SK-N-SH (cell line): Measurements from ENCODE around the gene E2F1. TPM values are rescaled to one million over a fixed set of nuclear protein-coding genes. Genes with fewer than 3 reads are reported as not detected.

Experiments
- CTCF ChIA-PET: fragments of 300-600, 350-600 bp; formaldehyde crosslinking; extraction: SDS; loops from one replicate; lab custom pipeline; 2021; lab: Yijun Ruan, JAX
- POLR2A ChIA-PET: fragments of 350-600 bp; sonication (Branson Sonifier 250); formaldehyde crosslinking; extraction: SDS; loops from one replicate; lab custom pipeline; 2020; ENCODE audit warnings: antibody characterized with exemption, inconsistent platforms; lab: Yijun Ruan, JAX
- DNase-seq: peaks from one replicate; pipeline ENCODE4 v3.0.0; 2012
- H2AFZ ChIP-seq: fragments of 200-600 bp; sonication (generic); 2 replicates; pipeline ENCODE4 v1.8.1; 2016; ENCODE audit warnings: antibody characterized with exemption, mild to moderate bottlenecking, low read depth
- H3F3A ChIP-seq: fragments of 200-600 bp; sonication (generic); replicated peaks from 2 replicates; pipeline ENCODE3; 2016; ENCODE audit warnings: antibody characterized with exemption, mild to moderate bottlenecking; ENCODE audit not compliant: insufficient read depth
- H3K27ac ChIP-seq, 2 experiments: fragments of 200-500 bp in 1 of 2; fragments of 200-600 bp in 1 of 2; sonication (Bioruptor generic) in 1 of 2; sonication (generic), shearing (Covaris generic) in 1 of 2; 2 replicates each; pipeline versions ENCODE4 v1.5.1 to v1.6.1; 2014 to 2016; ENCODE audit warnings: low read depth in 2 of 2, inconsistent platforms in 1 of 2, low read length in 1 of 2, mild to moderate bottlenecking in 1 of 2, mixed read lengths in 1 of 2
- H3K27me3 ChIP-seq: fragments of 200-600 bp; sonication (generic), shearing (Covaris generic); 2 replicates; pipeline ENCODE4 v1.6.1; 2016; ENCODE audit warnings: mixed run types; ENCODE audit not compliant: insufficient read depth
- H3K36me3 ChIP-seq, 2 experiments: fragments of 200-500 bp in 1 of 2; fragments of 200-600 bp in 1 of 2; sonication (Bioruptor generic) in 1 of 2; sonication (generic) in 1 of 2; replicated peaks in 1 of 2; 2 replicates each; pipeline versions ENCODE3 to v1.5.1; 2014 to 2016; ENCODE audit warnings: low read length in 1 of 2, mild to moderate bottlenecking in 1 of 2; ENCODE audit not compliant: insufficient read depth in 2 of 2, control insufficient read depth in 1 of 2
- H3K4me1 ChIP-seq, 2 experiments: fragments of 200-500 bp in 1 of 2; fragments of 200-600 bp in 1 of 2; sonication (Bioruptor generic) in 1 of 2; sonication (generic), shearing (Covaris generic) in 1 of 2; 2 replicates each; pipeline versions ENCODE4 v1.5.1 to v1.6.1; 2014 to 2016; ENCODE audit warnings: low read depth in 1 of 2, low read length in 1 of 2, mixed run types in 1 of 2; ENCODE audit not compliant: insufficient read depth in 2 of 2, control insufficient read depth in 1 of 2
- H3K4me2 ChIP-seq: fragments of 200-600 bp; sonication (generic), shearing (Covaris generic); 2 replicates; pipeline ENCODE4 v1.6.1; 2017; ENCODE audit warnings: mixed run types
- H3K4me3 ChIP-seq, 2 experiments: fragments of 200-500 bp in 1 of 2; fragments of 200-600 bp in 1 of 2; sonication (Bioruptor generic) in 1 of 2; sonication (generic), shearing (Covaris generic) in 1 of 2; 2 replicates each; pipeline versions ENCODE4 v1.5.1 to v1.8.1; 2014 to 2016; ENCODE audit warnings: low read depth in 2 of 2, inconsistent platforms in 1 of 2, low read length in 1 of 2, mild to moderate bottlenecking in 1 of 2, mixed read lengths in 1 of 2, moderate library complexity in 1 of 2
- H3K79me2 ChIP-seq: fragments of 200-600 bp; sonication (generic); 2 replicates; pipeline ENCODE4 v1.8.1; 2017; ENCODE audit warnings: mild to moderate bottlenecking; ENCODE audit not compliant: insufficient read depth
- H3K9ac ChIP-seq: fragments of 200-600 bp; sonication (generic); 2 replicates; pipeline ENCODE4 v1.6.1; 2017; ENCODE audit warnings: mixed run types
- H3K9me2 ChIP-seq: fragments of 200-600 bp; sonication (generic); 2 replicates; pipeline ENCODE4 v1.6.1; 2017; ENCODE audit warnings: mixed run types
- H3K9me3 ChIP-seq: fragments of 200-600 bp; sonication (generic); 2 replicates; pipeline ENCODE4 v1.6.1; 2017; ENCODE audit warnings: mixed run types, mild to moderate bottlenecking, moderate library complexity
- H4K20me1 ChIP-seq: fragments of 200-600 bp; sonication (generic); 2 replicates; pipeline ENCODE4 v1.6.1; 2017; ENCODE audit warnings: mild to moderate bottlenecking, mixed run types; ENCODE audit not compliant: insufficient read depth
- ELF1 ChIP-seq: IDR thresholded peaks from 2 replicates; pipeline ENCODE4 v1.4.0; 2012
- FOSL2 ChIP-seq: IDR thresholded peaks from 2 replicates; pipeline ENCODE4 v1.4.0; 2012; ENCODE audit warnings: low read depth, mild to moderate bottlenecking, moderate library complexity, borderline replicate concordance
- FOXJ3 ChIP-seq: sonication (generic); formaldehyde crosslinking; IDR thresholded peaks from 2 replicates; pipeline ENCODE4 v1.5.1; 2020; ENCODE audit warnings: mild to moderate bottlenecking, missing genetic modification reagents
- GABPA ChIP-seq: IDR thresholded peaks from 2 replicates; pipeline ENCODE4 v1.4.0; 2012; ENCODE audit warnings: low read depth, mild to moderate bottlenecking
- IRF3 ChIP-seq: fragments of 150-350 bp; IDR thresholded peaks from 2 replicates; pipeline ENCODE4 v1.6.1; 2016; ENCODE audit warnings: mild to moderate bottlenecking, low read depth, low read length
- MAX ChIP-seq: IDR thresholded peaks from 2 replicates; pipeline ENCODE4 v1.4.0; 2012; ENCODE audit warnings: low read depth
- MXI1 ChIP-seq: IDR thresholded peaks from 2 replicates; pipeline ENCODE4 v1.6.1; 2012; ENCODE audit warnings: mild to moderate bottlenecking, low read depth, low read length, improper control_type of control experiment
- NFIC ChIP-seq: IDR thresholded peaks from 2 replicates; pipeline ENCODE4 v1.4.0; 2012; ENCODE audit warnings: borderline replicate concordance
- PBX3 ChIP-seq: IDR thresholded peaks from 2 replicates; pipeline ENCODE4; 2012
- POLR2AphosphoS5 ChIP-seq: IDR thresholded peaks from 2 replicates; pipeline ENCODE4 v1.6.1; 2012; ENCODE audit warnings: low read depth, low read length
- RAD21 ChIP-seq: IDR thresholded peaks from 2 replicates; pipeline ENCODE4 v1.6.1; 2012; ENCODE audit warnings: mild to moderate bottlenecking, low read length
- RFX5 ChIP-seq: IDR thresholded peaks from 2 replicates; pipeline ENCODE4 v1.6.1; 2012; ENCODE audit warnings: mild to moderate bottlenecking, improper control_type of control experiment, low read length
- SIN3A ChIP-seq: IDR thresholded peaks from 2 replicates; pipeline ENCODE4 v1.6.1; 2012; ENCODE audit warnings: low read depth, mild to moderate bottlenecking, low read length, moderate library complexity, borderline replicate concordance
- SMC3 ChIP-seq: IDR thresholded peaks from 2 replicates; pipeline ENCODE4 v1.6.1; 2012; ENCODE audit warnings: low read depth, low read length, improper control_type of control experiment
- YY1 ChIP-seq: IDR thresholded peaks from 2 replicates; pipeline ENCODE4 v1.4.0; 2012; ENCODE audit warnings: low read depth, mild to moderate bottlenecking
- WGBS: methylation state at CpG from one replicate; pipeline ENCODE4 v1.1.6; 2017; ENCODE audit warnings: low lambda C conversion rate; 5-methylcytosine and 5-hydroxymethylcytosine counted together
- polyA plus RNA-seq, 3 experiments: library from polyadenylated mRNA; depleted of rRNA; stranded (reverse); fragments of >200 nt; gene quantifications; 2 replicates each; pipeline ENCODE4 v1.2.3, GENCODE V29; 2012
- TF ChIP-seq, protein P1 (sequence below): fragments of 150-350 bp; IDR thresholded peaks from 2 replicates; pipeline ENCODE4 v1.6.1; 2017; ENCODE audit warnings: antibody characterized with exemption, low read length, low read depth, borderline replicate concordance

Gene E2F1
- polyA plus RNA-seq, 1 of the 3 experiments (the other 2 are of a cell fraction): 15.0 TPM

DNA sequence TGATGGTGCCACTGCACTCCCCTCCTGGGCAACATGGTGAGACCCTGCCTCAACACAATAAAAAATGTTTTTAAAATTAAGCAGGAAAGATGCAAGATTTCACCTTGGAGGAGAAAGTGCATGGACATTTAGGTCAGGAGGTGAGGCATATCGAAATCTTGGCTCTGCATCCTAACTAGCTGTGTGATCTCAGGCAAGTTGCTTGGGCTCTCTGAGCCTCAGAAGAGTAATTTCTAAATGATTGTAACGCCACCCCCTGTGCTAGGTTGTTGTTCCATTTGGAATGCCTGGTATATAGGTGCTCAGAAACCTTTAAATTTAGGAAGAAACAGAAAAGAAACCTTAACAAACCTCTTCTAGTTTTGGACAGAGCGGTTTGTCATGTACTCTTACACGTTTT lies 60.0 kb downstream of the E2F1 start:
- Histone ChIP-seq H3K4me1 (no peaks in the 10 kb centered on the region), H3K9ac (no peak overlapping the region)
- 91% methylated on average over 4 of the region's 4 CpGs for WGBS
- TF ChIP-seq SMC3: no peak
- TF ChIP-seq YY1: no peak
- TF ChIP-seq NFIC: no peak
- no peak for TF ChIP-seq PBX3
- no peak for TF ChIP-seq MAX
- TF ChIP-seq GABPA: no peak
- no peak for TF ChIP-seq RFX5
- TF ChIP-seq FOXJ3 (CRISPR knock-in tag): no peak
- no peak for TF ChIP-seq ELF1
- TF ChIP-seq POLR2AphosphoS5: no peak
- TF ChIP-seq IRF3: no peak
- no peak for TF ChIP-seq FOSL2
- TF ChIP-seq MXI1: no peak
- TF ChIP-seq, protein P1, sequence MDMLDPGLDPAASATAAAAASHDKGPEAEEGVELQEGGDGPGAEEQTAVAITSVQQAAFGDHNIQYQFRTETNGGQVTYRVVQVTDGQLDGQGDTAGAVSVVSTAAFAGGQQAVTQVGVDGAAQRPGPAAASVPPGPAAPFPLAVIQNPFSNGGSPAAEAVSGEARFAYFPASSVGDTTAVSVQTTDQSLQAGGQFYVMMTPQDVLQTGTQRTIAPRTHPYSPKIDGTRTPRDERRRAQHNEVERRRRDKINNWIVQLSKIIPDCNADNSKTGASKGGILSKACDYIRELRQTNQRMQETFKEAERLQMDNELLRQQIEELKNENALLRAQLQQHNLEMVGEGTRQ: no peak
- TF ChIP-seq SIN3A: no peak
- no peak for TF ChIP-seq RAD21
- TF ChIP-seq, all 33 proteins: peak for 0
- H3K79me2 ChIP-seq: no peaks in the 10 kb centered on the region
- ChIA-PET POLR2A (no interaction called here), CTCF (interaction anchor here (0.9 to 1.5 kb wide), 5 partner anchors 9 to 41 kb away, joined by 3 to 4 read pairs (median 3); partner anchors contain the start of gene ACTL10)
- H2AFZ ChIP-seq: no peak overlapping the region
- peaks cover 30 to 37% of the 10 kb centered on the region in 2 experiments for H3K36me3 ChIP-seq
- H3K27ac ChIP-seq: no peak overlapping the region
- no peak overlapping the region for H3K4me3 ChIP-seq
- H3K9me3 ChIP-seq: no peaks in the 10 kb centered on the region
- DNase-seq: no peak
- H3K27me3 ChIP-seq: no peaks in the 10 kb centered on the region
- H4K20me1 ChIP-seq: no peaks in the 10 kb centered on the region
- H3K4me2 ChIP-seq: no peak overlapping the region
- no peaks in the 10 kb centered on the region for H3K9me2 ChIP-seq
- H3F3A ChIP-seq: no peaks in the 10 kb centered on the region

Other genes starting within 250 kb of the E2F1 start
- 11.2 TPM in 2 replicates for gene SNTA1, start 242.6 kb downstream of the E2F1 start, polyA plus RNA-seq (2012; rRNA removed)
- 11.0 and 11.7 TPM in 2 replicates for gene CBFA2T2, start 196.3 kb downstream of the E2F1 start, polyA plus RNA-seq (2012; rRNA removed)
- gene C20orf144, start 24.1 kb downstream of the E2F1 start, polyA plus RNA-seq (2012; rRNA removed): 0.12 and 0.13 TPM in 2 replicates
- gene ACTL10, start 19.4 kb downstream of the E2F1 start, polyA plus RNA-seq (2012; rRNA removed): 0.19 and 0.25 TPM in 2 replicates
- gene NECAB3, start 12.0 kb downstream of the E2F1 start, polyA plus RNA-seq (2012; rRNA removed): 20.1 and 25.1 TPM in 2 replicates
- gene PXMP4, start 33.9 kb upstream of the E2F1 start, polyA plus RNA-seq (2012; rRNA removed): 5.6 and 5.7 TPM in 2 replicates
- gene ZNF341, start 45.6 kb upstream of the E2F1 start, polyA plus RNA-seq (2012; rRNA removed): 2.8 and 3.2 TPM in 2 replicates
- 83.1 and 123 TPM in 2 replicates for gene CHMP4B, start 125.0 kb upstream of the E2F1 start, polyA plus RNA-seq (2012; rRNA removed)